Measurements from ENCODE around the gene C1QC.

Gene C1QC

GRCh38 chr1:22643381-22643780 is at the start of gene C1QC:
TSS of gene C1QC (plus strand) at chr1:22643633. CDS start at chr1:22644024, 391 bp downstream.
- DNase-seq, result no peak

- no peak for DNase-seq
These were observed 49.0 kb upstream of the C1QC start for GRCh38 chr1:22594396-22594795.

GRCh38 chr1:22595108-22595507 is 48.3 kb upstream of the C1QC start:
- DNase-seq, result no peak

GRCh38 chr1:22597301-22597965 is 46.0 kb upstream of the C1QC start:
- DNase-seq, result no peak

- DNase-seq, result no peak
These were observed 45.4 kb upstream of the C1QC start for GRCh38 chr1:22597996-22598395.

- DNase-seq, result no peak
These were observed 44.7 kb upstream of the C1QC start for GRCh38 chr1:22598736-22599135.

- DNase-seq, result no peak
These were observed 43.2 kb upstream of the C1QC start for GRCh38 chr1:22600071-22600816.

GRCh38 chr1:22600817-22601605 is 42.4 kb upstream of the C1QC start:
- DNase-seq, result no peak

- DNase-seq, result no peak
These were observed 41.8 kb upstream of the C1QC start for GRCh38 chr1:22601610-22602009.

GRCh38 chr1:22602060-22602740 is 41.2 kb upstream of the C1QC start:
- no peak for DNase-seq

GRCh38 chr1:22606161-22606560 is 37.3 kb upstream of the C1QC start:
- no peak for DNase-seq

GRCh38 chr1:22607154-22607553 is 36.3 kb upstream of the C1QC start:
- DNase-seq, result no peak

GRCh38 chr1:22608361-22608760 is 35.1 kb upstream of the C1QC start:
- DNase-seq, result no peak

- DNase-seq, result no peak
These were observed 34.1 kb upstream of the C1QC start for GRCh38 chr1:22609291-22609690.

- no peak for DNase-seq
These were observed 31.9 kb upstream of the C1QC start for GRCh38 chr1:22611530-22611947.

GRCh38 chr1:22612671-22613571 is 30.5 kb upstream of the C1QC start:
- DNase-seq, result no peak

- DNase-seq, result no peak
These were observed 29.9 kb upstream of the C1QC start for GRCh38 chr1:22613572-22613918.

GRCh38 chr1:22613951-22614350 is 29.5 kb upstream of the C1QC start:
- no peak for DNase-seq

- no peak for DNase-seq
These were observed 27.5 kb upstream of the C1QC start for GRCh38 chr1:22615886-22616285.

- DNase-seq, result no peak
These were observed 26.9 kb upstream of the C1QC start for GRCh38 chr1:22616571-22616970.

- no peak for DNase-seq
These were observed 25.4 kb upstream of the C1QC start for GRCh38 chr1:22618056-22618455.

GRCh38 chr1:22619252-22619651 is 24.2 kb upstream of the C1QC start:
- no peak for DNase-seq

Data from CD4-positive, alpha-beta T cell treated with Interleukin-17A for 1 hour (primary cell).